HG02852 (cell line): ENCODE data around the gene FEM1C.

Experiments
- ATAC-seq: cut with Tn5 transposase; IDR thresholded peaks from one replicate; pipeline ENCODE4 v1.9.1; 2021; ENCODE audit warnings: mild to moderate bottlenecking, moderate library complexity; ENCODE audit not compliant: unreplicated experiment

FEM1C gene

DNA sequence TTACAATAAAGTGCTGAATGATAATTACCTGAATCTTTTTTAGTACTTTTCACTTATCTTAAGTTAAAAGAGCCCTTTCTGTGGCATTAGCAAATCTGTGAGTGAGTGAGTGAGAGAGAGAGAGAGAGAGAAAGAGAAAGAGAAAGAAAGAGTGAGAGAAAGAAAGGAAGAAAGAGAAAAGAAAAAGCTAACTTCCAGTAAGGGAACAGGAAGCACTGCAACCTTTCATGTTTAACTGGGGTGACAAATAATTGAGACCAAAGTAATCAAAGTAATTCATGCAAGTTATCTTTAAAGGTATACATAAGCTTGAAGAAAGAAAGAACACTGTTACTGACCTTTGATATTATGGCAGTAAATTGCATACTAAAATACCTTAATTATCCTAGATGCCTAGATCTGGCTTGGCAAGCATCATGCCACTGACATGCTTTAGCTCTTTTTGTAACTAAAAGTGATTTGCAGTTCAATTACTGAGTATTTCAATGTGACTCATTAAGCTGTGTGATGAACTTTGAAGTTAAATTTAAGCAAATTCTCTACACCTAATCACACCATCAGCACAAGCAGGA, 21.7 kb downstream of the FEM1C start:
- no peak for ATAC-seq

DNA sequence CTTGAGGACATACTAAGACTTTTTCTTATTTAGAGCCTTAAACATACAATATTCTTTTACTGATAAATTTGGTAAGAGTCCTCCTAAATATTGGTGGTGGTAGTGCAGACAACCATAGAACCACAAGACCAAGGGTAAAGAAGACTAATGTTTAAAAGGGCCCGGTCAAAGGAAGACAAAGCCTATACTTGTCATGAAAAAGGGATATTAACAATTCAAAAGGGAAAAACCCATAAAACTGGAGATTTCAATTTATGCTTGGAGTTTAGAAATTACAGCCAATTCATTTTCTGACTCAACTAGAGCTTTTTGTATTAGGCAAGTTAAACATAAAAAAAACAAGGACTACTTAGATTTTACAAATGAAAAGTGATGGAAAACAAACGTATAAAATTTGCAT, 24.4 kb downstream of the FEM1C start:
- no peak for ATAC-seq

DNA sequence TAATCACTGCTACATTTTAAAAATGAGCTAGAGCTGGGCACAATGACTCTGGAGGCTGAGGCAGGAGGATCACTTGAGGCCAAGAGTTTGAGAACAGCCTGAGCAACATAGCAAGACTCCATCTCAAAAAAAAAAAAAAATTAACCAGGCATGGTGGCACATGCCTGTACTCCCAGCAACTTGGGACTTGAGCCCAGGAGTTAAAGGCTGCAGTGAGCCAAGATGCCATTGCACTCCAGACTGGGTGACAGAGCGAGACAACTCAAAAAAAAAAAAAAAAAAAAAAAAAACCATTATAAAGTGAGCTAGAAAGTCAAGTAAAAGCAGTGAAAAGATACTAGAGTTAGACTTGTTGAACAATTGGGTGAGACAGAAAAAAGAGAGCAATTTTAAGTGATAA, 28.2 kb downstream of the FEM1C start:
- no peak for ATAC-seq

DNA sequence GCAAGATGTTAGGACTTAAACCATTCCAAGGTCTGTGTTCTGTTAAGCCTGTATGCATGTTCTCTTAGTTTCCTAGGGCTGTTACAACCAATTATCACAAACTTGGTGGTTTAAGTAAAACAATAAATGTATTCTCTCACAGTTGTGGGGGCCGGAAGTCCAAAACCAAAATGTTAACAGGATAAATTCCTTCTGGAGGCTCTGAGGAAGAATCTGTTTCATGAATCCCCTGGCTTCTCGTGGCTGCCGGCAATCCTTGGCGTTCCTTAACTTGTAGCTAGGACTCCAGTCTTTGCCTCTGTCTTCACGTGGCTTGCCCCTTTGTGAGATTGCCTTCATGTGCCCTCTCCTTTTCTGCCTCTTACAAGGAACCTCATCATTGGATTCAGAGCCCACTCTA, 30.4 kb downstream of the FEM1C start:
- ATAC-seq: no peak

DNA sequence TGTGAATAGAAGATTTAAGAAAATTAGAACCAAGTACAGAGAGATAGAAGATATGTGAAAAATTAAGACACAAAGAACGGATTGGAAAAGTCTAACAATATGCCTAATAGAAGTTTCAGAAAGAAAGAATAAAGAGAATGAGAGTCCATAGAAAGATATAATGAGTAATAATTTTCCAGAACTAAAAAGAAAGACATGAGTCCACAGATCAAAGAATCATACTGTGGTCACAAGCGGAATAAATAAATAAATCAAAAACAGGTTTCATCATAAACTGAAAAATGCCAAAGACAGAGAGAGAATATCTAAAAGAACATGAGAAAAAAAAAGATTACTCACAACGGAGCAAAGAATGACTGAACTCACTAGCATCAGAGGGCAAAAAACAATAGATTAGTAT, 32.9 kb downstream of the FEM1C start:
- no peak for ATAC-seq

DNA sequence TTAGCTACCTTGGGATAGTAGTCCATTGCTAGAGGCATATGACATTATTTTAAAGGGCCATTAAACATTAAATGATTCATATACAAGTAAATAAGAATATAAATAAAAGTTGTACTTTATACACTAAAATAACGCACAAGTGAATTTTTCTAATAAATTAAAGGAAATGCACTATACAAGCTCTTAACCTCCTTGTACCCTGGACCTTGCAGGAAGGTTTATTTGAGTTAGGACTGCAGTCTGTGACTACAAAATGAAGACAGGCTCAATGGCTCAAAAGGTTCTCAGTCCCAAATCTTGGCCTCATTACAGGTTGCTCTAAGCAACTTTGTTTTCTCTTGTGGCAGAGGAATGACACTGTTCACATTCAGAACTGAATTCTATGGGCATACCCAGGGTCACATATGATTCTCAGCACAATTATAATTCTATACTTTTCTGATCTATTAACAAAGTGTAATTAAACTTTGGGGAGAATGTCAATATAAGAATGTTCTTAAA, 34.4 kb downstream of the FEM1C start:
- no peak for ATAC-seq

DNA sequence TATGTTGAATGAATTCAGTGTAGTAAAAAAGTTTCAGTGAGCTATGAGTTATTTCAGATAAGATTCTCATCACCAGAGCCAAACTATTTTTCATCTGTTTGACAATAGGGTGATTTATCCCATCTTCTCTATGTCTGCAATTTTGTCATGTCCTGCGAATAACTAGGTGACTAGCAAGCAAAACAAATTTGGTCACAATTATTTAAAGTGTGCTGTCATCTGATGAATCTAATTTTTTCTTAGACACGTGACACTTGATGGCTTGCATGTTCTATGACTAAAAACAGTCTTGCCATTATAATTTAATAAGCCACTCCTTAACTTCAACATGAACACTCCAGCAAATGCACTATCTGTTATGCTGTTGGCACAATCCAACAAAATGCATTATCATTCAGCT, 35.0 kb downstream of the FEM1C start:
- ATAC-seq: no peak

DNA sequence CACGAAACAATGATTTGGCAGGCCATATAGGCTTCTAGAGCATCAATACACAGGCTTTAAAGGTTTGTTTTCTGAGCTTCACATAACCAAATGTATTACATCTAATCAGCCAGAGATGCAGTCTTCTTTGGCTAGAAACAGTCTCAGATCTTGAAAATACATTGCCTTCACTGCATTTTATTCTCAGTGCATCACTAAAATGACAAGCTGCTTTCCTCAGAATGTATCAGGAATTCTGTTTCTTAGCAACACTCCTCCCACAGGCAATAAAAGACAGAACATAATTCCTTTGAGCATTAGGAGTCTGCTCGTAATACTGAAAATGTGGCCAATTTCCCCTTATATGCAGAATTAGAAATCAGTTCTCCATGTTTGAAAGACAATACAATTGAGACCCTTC, 36.9 kb downstream of the FEM1C start:
- no peak for ATAC-seq

DNA sequence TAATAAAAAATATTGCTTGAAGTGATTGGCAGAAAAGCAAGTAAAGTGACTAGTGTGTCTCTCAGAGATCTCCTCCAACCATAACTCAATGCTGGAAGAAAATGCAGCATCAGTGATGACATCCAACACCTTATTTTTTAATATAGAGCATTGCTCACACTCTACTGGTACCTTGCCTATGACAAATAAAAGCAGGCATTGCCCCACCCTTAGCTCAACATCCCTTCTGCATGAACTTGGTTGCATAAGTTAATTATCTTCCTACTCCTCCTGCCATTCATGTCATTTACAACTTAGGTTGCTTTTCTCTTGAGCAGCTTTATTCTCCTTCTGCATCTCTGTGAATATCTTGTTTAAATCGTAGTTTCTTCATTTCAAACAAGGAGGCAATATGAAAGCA, 41.2 kb downstream of the FEM1C start:
- ATAC-seq: no peak

DNA sequence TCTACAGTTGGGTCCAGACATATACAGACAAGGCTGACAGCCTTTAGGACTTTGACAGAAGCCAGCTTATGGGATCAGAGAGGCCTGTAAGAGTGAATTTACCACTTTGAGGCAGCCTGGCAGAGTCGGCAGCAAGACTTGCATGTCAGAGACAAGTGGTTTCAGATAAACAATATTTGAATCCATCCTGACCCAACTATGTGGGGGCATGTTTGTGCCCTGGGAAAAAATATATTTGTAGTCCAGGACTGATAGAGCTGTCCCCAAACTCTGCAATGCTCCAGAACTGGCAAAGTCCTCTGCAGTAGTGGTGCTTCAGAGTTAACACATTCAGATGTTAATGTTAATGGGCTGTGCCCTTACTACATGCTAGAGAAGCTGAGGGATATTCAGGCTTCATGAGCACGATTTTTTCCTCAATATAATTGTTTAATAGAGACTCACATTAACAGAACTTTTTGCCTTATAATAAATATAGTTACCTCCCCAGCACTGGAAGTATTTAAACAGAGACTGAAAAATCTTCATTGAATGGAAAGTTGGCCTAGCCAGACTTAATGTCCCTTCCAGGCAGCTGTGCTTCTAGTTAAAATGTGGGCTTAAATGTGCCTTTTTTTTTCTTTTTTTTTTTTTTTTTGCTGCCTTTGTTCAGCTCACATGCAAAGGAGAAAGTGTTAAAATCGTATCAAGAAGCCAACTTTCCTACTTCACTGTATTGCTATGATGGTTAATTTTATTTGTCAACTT, 42.9 kb downstream of the FEM1C start:
- ATAC-seq: no peak

DNA sequence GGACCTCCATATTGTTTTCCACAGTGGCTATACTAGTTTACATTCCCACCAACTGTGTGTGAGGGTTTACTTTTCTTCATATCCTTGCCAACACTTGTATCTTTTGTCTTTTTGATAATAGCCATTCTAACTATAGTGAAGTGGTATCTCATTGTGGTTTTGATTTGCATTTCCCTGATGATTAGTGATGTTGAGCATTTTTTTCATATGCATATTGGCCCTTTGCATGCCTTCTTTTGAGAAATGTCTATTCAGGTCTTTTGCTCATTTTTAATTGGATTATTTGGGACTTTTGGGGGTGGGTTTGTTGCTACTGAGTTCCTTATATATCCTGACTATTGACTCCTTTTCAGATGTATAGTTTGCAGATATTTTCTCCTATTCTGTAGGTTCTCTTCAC, 44.4 kb downstream of the FEM1C start:
- ATAC-seq: no peak

DNA sequence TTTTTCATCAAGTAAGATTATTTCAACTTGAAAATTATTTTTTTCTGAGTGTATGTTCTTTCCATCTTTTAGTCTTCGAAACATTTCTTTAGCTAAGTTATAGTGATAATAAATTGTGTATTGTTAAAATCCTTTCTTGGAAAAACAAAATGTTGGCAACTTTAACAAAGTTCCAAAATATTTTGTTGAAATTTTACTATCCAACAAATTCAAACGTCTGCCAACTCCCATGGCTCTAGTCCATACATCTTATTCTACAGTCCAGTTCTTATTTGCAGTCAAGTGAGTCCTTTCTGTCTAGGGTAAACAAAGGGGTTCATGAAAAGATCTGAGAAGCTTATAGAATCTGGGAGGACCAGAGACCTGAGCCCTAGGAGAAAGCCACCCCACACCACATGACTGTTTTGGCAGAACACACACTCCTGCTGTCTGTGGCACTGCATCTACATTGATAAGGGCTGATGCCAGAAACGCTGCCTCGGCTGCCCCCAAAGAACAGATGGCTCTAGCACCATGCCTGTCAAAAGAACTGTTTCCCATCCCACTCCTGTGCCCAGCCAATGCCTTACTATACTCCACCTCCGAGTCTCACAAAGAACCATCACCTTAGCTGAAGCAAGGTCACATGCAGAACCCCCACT, 47.5 kb downstream of the FEM1C start:
- ATAC-seq: no peak

DNA sequence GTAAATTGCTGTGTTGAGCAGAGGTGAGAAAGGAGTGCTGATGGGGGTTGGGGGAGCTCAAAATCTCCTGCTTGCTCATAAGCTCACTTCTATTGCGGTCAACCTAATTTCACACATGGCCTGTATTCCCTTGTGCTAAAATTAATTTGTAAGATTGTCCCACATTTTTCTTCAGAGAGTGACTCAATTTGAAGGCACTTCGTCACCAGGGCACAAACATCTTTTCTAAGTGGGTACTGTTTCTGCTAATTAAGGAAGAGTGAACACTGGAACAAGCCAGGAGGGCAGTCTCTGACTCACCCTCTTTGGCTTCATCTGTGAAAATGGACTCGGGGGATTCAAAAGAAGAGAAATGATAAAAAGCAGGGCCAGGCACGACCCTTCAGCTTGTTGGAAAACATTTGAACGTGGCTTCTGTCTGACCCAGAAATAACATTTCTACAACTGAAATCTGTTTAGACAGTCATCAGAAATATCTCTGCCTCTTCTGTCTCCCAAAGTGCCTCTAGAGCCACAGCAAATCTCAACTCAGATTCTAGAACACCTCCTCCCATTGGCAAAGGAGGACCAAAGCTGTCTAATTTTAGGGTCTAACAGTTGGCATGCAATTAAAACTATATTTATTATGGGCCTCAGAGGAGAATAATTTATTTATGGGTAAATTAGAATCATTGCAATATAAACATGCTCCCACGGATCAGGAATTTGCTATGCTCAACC, 49.8 kb downstream of the FEM1C start:
- peak; percentile 72 for ATAC-seq

DNA sequence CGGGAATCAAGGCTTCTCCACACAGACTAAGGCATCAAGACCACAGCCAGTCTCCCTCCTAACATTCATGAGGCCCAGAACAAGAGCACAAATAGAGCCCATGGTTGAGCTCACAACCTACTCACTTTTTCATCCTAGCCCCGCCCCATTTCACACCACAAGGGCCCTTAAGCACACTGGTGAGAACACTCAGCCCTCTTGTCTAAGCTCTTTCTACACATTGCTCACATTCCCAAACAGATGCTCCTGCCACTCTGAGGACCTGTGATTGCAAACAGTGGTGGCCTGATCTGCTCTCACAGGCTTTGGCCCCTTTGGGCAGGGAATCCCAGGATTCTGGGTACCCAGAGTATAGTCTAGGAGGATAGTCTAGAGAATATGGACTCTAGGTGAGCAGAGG, 54.0 kb downstream of the FEM1C start:
- ATAC-seq: no peak

DNA sequence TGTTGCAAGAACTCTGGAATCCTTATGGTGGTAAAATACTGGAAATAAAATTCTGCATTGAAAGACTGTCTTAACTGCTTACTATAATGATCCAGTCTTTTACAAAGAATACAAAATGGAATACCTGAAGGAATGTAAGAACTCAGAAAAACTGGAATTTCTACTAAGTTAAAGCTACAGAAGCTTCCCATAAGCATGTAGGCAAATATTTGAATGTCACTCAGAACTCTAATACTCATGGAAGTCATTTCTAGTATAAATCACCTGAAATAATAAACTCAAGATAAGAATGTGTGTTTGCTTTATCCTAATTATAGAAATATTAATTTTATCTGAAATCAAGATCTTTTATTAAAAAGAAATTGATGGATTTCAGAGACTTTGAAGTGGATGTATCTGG, 54.8 kb downstream of the FEM1C start:
- no peak for ATAC-seq

DNA sequence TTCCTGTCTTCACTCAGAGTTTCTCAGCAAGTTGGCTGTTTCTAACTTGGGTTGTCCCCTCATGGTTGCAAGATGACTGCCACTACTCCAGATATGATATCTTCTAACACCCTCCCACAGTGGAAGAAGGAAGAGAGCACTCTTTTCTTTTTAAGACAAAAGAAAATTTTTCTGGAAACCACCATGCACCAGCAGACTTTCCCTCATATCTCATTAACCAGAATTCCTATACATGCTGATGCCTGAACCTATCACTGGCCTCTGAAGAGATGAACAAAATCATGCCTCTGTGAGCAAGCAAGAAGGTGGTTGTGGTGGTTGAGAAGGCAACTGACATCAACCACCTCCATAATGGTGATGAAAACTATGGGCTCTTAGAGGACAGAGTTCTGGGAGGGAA, 56.8 kb downstream of the FEM1C start:
- ATAC-seq: peak; percentile 81

DNA sequence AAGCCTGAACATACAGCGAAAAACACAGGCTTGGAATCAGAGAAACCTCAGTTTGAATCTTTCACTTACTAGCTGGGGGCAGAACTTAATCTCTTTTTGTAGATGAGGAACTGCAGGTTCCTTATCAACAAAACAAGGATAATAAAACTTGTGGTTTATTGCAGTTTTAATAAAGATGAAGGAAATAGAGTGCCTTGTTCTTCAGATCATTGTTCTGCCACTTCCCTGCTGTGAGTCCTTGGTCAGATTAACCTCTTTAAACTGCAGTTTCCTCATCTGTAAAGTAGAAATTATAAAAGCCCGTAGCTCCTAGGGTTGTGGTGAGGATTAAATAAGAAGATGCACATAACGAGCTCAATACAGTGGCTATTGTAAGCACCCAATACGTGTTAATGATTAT, 57.4 kb downstream of the FEM1C start:
- ATAC-seq: no peak

DNA sequence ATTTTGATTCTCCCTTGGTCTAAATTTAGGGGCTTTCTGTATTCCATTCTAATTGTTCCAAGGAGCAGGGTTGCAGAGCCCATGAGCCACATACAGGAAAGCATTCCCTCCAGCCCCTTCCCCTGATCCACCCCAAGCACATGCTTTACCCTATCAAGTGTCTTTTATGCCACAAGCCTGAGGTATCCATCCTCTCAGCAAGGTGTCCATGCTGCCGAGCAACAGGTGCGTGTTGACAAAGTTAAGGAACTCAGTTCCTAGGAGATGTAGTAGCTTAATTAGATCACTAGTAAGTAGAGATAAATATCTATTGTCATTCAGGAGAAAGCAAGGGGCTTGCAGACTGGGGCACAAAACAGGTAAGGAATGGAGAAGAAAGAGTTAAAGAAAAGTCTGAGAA, 57.8 kb downstream of the FEM1C start:
- no peak for ATAC-seq

DNA sequence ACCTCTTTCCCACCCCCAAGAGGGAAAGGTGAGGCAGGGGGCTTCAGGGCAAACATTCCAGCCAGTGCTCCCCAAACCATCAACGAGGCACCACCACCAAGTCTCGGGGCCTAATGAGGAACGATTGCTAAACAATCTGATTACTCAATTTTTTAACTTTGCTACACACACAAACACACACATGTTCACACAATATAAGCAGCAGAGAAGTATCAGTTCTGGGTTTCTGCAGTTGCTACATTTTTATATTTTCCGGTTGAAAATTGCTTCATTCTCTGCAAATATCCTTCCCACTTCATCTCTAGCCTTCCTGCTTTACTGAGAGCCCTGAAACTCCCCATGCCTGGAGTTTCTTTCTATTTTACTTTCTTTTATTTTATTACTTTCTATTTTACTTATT, 60.2 kb downstream of the FEM1C start:
- no peak for ATAC-seq

DNA sequence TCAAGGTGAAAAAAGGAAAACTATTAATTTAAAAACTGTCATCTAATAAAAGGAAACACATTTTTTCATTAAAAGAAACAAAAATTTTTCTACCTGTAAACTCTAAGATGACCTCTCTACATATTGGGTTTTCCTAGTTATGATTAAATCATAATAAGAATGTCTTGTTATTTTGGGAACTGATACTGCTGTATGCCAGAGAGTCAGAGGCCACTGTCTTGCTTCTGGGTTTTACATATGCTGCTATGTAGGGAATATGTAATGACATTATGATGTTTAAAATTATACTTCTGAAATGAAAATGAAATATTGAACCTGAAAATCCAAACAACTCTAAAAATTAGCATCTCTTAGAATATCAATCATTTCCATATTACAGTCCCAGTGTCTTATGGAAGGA, 63.7 kb downstream of the FEM1C start:
- no peak for ATAC-seq

DNA sequence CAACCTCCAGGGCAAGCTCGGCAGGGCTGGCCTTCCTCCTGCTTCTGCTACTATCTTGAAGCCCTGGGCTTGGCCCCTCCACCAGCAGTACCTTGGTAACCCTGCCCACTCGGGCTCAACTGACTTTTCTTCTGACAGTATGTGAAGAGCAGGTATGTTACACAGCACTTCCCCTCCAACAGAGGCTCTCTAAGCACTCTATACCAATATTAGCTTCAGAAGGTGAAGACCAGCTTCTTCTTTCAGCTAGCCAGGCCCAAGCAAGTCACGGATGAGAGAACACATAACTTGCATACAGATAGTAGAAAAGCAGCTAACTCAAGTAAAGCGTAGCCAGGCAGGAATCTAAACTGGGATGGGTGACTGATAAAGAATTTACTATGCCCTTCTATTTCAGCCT, 64.3 kb downstream of the FEM1C start:
- peak; percentile 67 for ATAC-seq
